DMS53 (cell line): ENCODE results near the gene RRP1.

Experiments
- DNase-seq: peaks from one replicate; lab custom pipeline; 2025; lab: John Stamatoyannopoulos, UW

The RRP1 gene

GRCh38 chr21:43775795-43776430 is 13.5 kb upstream of the RRP1 start, which contains the start of gene CSTB:
Gene CSTB (minus strand): TSS chr21:43776308. CDS start chr21:43776269, 39 bp downstream.
- peak; percentile 86 for DNase-seq

- no peak for DNase-seq
Observed at GRCh38 chr21:43777953-43778352, 11.4 kb upstream of the RRP1 start.

DNA sequence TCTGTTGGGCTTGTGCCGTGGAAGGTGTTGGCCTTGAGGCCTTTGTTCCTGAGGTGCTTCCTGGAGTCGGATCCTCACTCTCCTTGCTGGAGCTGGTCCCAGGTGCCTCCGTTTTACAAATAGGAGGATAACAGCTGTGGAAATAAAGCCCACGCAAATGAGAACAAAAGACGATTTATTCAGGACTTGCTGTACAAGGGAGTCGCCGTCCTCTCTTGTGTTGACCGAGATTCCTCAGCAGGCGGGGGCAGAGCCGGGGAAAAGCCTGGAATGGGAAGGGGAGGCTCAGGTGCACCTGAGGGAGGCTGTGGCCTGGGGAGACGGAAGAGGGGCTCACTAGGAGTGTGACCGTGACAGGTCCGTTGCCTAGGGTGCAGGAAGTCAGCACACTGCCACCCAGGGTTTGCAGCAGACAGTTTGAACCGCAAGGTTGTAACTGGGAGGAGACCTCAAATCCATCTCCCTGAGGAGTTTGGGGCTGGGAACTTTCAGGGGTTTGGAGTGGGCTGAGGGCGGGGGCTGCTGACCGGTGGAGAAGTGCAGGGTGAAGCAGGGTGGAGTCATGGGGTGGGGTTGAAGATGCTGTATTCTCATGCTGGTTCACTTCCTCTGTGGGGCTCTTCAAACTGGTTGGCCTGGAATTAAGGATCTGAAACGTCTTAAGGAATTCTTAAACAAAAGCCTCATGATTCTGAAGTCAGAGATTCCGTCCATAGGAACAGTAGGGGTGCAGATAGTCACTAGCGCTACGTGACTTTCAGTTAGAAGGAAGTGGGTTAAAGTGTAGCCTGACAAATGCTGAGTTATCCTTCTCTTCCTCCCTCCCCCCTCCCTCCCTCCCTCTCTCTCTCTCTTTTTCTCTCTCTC is 10.7 kb upstream of the RRP1 start:
- DNase-seq, result no peak

DNA sequence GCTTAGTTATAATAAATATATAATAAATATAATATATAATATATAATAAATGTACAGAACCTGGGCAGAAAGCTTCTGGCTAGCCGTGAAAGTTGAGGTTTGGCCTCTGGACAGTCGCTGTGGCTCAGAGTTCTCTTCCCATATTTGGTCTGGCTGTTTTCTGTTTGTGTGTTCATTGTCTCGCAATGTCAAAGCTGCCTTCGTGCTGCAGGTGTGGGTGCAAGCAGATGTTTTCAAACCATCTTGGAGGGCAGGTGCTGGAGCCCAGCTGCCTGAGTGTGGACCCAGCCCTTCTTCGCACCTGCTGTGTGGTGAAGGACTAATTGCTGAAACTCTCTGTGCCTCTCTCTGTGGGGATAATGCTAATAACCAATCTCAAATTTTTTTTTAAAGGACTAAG is 9.7 kb upstream of the RRP1 start:
- DNase-seq, result peak; percentile 85

DNA sequence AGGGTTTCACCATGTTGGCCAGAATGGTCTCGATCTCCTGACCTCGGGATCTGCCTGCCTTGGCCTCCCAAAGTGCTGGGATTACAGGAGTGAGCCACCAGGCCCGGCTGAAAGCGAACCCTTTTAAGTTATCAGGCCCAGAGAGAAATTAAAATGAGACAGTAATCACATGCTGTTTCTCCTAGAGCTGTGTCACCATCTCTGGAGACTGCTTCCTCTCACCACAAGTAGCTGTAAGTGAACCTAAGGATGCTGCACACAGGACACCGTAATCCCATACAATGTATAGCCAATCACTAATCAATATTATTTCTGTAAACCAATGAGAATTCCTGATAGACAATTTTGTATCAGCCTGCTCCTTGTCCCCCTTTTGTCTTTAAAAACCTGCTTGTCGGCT is 7.5 kb upstream of the RRP1 start:
- no peak for DNase-seq

GRCh38 chr21:43782431-43783097 is 6.8 kb upstream of the RRP1 start:
- DNase-seq, result peak; percentile 45

DNA sequence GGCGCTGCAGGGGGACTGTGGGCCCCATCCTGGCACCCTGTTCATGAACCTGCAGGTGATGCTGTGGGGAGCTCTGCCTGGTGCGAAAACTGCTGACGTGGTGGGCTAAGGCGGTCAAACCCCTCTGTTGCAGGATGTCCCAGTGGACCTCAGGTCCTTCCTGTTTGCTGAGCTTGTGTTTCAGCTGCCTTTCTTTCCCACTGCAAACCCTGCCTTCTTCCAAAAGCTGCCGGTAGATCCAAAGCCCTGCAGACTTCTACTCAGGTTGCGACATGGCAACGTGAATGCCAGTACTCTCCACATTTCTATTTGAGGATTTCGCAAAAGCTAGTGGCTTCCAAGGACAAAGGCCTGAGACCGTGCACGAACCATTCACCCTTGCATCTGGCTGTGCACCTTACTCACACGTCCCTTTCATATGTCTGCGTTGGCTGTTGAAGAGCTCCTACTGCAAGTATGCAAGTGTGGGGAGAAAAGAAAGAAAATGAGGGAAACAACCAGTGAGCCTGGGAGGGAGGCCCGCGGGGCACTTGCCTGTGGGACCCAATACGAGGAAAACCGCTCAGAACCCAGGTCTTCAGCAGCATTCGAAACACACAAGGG is 6.2 kb upstream of the RRP1 start:
- DNase-seq, result no peak

GRCh38 chr21:43785134-43785533 is 4.2 kb upstream of the RRP1 start:
- no peak for DNase-seq

DNA sequence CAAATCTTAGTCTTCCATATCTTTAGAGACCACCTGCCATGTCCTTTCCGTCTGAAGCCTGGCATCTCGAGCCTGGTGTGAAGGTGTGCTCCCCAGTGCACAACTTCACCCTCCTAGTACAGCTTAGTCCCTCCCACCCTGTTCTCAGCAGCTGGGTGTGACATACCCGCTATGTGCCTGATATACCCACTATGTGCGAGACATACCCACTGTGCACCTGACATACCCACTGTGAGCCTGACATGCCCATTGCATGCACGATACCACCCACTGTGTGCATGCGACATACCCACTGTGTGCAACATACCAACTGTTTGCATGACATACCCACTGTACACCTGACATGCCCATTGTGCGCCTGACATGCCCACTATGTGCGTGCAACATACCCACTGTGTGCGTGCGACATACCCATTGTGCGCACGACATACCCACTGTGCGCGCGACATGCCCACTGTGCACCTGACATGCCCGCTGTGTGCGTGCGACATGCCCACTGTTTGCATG is 3.0 kb upstream of the RRP1 start:
- DNase-seq, result peak; percentile 26

GRCh38 chr21:43786807-43787440 is 2.5 kb upstream of the RRP1 start:
- DNase-seq, result no peak

GRCh38 chr21:43790010-43790524 is 690 bp downstream of the RRP1 start:
- DNase-seq, result peak; percentile 28

- no peak for DNase-seq
Observed at GRCh38 chr21:43792406-43792805, 3.0 kb downstream of the RRP1 start.

DNA sequence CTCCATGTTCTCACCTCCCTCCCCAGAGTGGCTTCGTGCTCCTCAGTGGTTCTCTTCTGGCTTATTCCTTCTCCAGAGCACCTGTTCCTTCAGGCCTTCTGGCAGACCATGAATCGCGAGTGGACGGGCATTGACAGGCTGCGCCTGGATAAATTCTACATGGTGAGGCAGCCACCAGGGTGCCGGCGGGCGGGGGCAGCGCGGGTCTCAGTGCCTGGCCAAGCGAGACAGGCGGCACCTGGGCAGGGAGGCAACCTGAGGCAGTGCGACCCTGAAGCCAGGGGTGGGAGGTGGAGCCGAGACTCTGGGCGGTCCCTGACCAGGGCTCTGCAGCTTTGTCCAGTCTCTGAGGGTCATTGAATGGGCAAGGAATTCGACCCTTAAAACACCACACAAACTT is 3.9 kb downstream of the RRP1 start:
- no peak for DNase-seq

DNA sequence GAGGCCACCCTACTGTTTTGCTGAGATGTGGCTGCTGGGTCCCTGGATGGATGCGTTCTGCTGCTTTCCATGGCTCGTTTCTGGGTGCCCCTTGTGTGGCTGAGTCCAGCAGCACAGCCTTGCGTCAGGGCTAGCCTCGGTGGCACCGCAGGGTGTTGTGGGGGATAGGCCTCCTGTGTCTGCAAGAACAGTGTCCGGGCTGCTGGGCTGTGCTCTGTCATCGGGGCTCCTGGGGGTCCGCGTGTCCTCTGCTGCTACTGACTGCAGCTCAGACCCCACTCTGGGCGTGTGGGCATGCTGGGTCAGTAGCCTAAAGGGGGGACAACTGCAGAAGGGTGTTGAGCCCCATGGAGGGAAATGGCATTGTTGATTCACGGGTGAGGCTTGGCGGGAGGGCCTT is 4.9 kb downstream of the RRP1 start:
- DNase-seq, result no peak

GRCh38 chr21:43794857-43795256 is 5.5 kb downstream of the RRP1 start:
- no peak for DNase-seq

- no peak for DNase-seq
Observed at GRCh38 chr21:43797415-43797814, 8.0 kb downstream of the RRP1 start.

GRCh38 chr21:43797925-43798715 is 8.7 kb downstream of the RRP1 start:
- no peak for DNase-seq

- no peak for DNase-seq
Observed at GRCh38 chr21:43799301-43799840, 10.0 kb downstream of the RRP1 start.

GRCh38 chr21:43800124-43800523 is 10.7 kb downstream of the RRP1 start:
- no peak for DNase-seq

DNA sequence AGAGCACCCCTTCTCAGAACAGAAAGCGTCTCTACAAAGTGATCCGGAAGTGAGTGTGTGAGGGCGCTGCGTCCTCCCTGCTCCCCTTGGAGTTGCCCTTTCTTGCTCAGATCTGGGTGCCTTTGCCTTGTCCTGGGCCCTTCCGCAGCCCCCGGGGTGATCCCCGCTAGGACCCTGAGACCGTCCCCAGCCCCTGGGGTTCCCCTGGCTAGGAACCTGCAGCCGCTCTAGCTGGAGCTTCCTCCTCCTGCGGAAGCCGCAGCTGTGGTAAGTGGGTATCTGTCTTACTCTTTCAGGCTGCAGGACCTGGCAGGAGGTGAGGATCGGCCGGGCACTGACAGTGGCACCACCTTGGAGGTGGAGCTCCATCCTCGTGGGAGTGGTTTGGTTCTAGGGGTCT is 11.2 kb downstream of the RRP1 start:
- no peak for DNase-seq
